Endothelial cell (in vitro differentiated cells): ENCODE measurements around the gene CCDC150. TPM values are rescaled to one million over a fixed set of nuclear protein-coding genes. Genes with fewer than 3 reads are reported as not detected.
"Not testable (repeated sequence)": the region's sequence is repeated elsewhere in the genome, so short reads cannot be mapped to it uniquely, and the experiment has no call there.

Experiments
- DNase-seq: peaks from one replicate; pipeline ENCODE4 v3.0.0; 2021; ENCODE audit warnings: low spot score
- H3K27ac Mint-ChIP-seq: one replicate; pipeline ENCODE4 v1.8.0; 2021; ENCODE audit warnings: mixed read lengths, inconsistent platforms; ENCODE audit not compliant: unreplicated experiment
- H3K27me3 Mint-ChIP-seq: one replicate; pipeline ENCODE4 v1.8.0; 2021; ENCODE audit warnings: mild to moderate bottlenecking, moderate library complexity, mixed read lengths, inconsistent platforms; ENCODE audit not compliant: unreplicated experiment
- H3K36me3 Mint-ChIP-seq: one replicate; pipeline ENCODE4 v1.8.0; 2021; ENCODE audit warnings: mild to moderate bottlenecking, low read depth, mixed read lengths, inconsistent platforms; ENCODE audit not compliant: unreplicated experiment
- H3K4me1 Mint-ChIP-seq: one replicate; pipeline ENCODE4 v1.8.0; 2021; ENCODE audit warnings: mild to moderate bottlenecking, mixed read lengths, inconsistent platforms; ENCODE audit not compliant: unreplicated experiment
- H3K4me3 Mint-ChIP-seq: one replicate; pipeline ENCODE4 v1.8.0; 2021; ENCODE audit warnings: mild to moderate bottlenecking, mixed read lengths, inconsistent platforms; ENCODE audit not compliant: unreplicated experiment
- H3K9me3 Mint-ChIP-seq: one replicate; pipeline ENCODE4 v1.8.0; 2021; ENCODE audit warnings: mixed read lengths, inconsistent platforms; ENCODE audit not compliant: unreplicated experiment
- CTCF ChIP-seq: fragments of 200-600 bp; sonication (generic); IDR thresholded peaks from one replicate; pipeline ENCODE4 v1.5.0; 2021; ENCODE audit warnings: antibody characterized with exemption; ENCODE audit not compliant: unreplicated experiment
- total RNA-seq: library from RNA; stranded (reverse); fragmentation: NEBNext Ultra II Directional; extraction: Animal tissue kit (Norgen Biotek cat#: 25700); gene quantifications from one replicate; pipeline ENCODE4 v1.2.1, GENCODE V29; 2021; ENCODE audit not compliant: unreplicated experiment

The CCDC150 gene
- total RNA-seq, 1 donor from 2014 or later, result 12.4 TPM

- H3K4me3 Mint-ChIP-seq, result no peak overlapping the region
- TF ChIP-seq CTCF, result no peak
- H3K27me3 Mint-ChIP-seq, result no peaks in the 10 kb centered on the region
- H3K4me1 Mint-ChIP-seq, result peaks cover under 1% of the 10 kb centered on the region
- H3K36me3 Mint-ChIP-seq, result no peaks in the 10 kb centered on the region
- H3K9me3 Mint-ChIP-seq, result no peaks in the 10 kb centered on the region
- no peak overlapping the region for H3K27ac Mint-ChIP-seq
- DNase-seq, result no peak
Measured at GRCh38 chr2:196607073-196607472, 32.4 kb upstream of the CCDC150 start.

GRCh38 chr2:196607896-196608295, 31.6 kb upstream of the CCDC150 start:
- not testable (repeated sequence) for DNase-seq, H3K9me3 Mint-ChIP-seq, H3K27me3 Mint-ChIP-seq, H3K36me3 Mint-ChIP-seq, H3K4me1 Mint-ChIP-seq, H3K27ac Mint-ChIP-seq, H3K4me3 Mint-ChIP-seq

GRCh38 chr2:196609806-196610205, 29.7 kb upstream of the CCDC150 start:
- H3K4me3 Mint-ChIP-seq, result no peak overlapping the region
- H3K27me3 Mint-ChIP-seq, result no peaks in the 10 kb centered on the region
- no peaks in the 10 kb centered on the region for H3K4me1 Mint-ChIP-seq
- DNase-seq, result no peak
- H3K36me3 Mint-ChIP-seq, result no peaks in the 10 kb centered on the region
- no peak for TF ChIP-seq CTCF
- H3K9me3 Mint-ChIP-seq, result no peaks in the 10 kb centered on the region
- H3K27ac Mint-ChIP-seq, result no peak overlapping the region

- H3K4me1 Mint-ChIP-seq, result no peaks in the 10 kb centered on the region
- no peak overlapping the region for H3K4me3 Mint-ChIP-seq
- TF ChIP-seq CTCF, result no peak
- no peaks in the 10 kb centered on the region for H3K36me3 Mint-ChIP-seq
- DNase-seq, result no peak
- H3K27me3 Mint-ChIP-seq, result no peaks in the 10 kb centered on the region
- H3K9me3 Mint-ChIP-seq, result no peaks in the 10 kb centered on the region
- no peak overlapping the region for H3K27ac Mint-ChIP-seq
Measured at GRCh38 chr2:196610796-196611195, 28.7 kb upstream of the CCDC150 start.

- no peak overlapping the region for H3K4me3 Mint-ChIP-seq
- TF ChIP-seq CTCF, result no peak
- H3K27me3 Mint-ChIP-seq, result no peaks in the 10 kb centered on the region
- no peak overlapping the region for H3K27ac Mint-ChIP-seq
- no peaks in the 10 kb centered on the region for H3K36me3 Mint-ChIP-seq
- H3K4me1 Mint-ChIP-seq, result no peaks in the 10 kb centered on the region
- no peak for DNase-seq
- H3K9me3 Mint-ChIP-seq, result no peaks in the 10 kb centered on the region
Measured at GRCh38 chr2:196613302-196613701, 26.2 kb upstream of the CCDC150 start.

GRCh38 chr2:196617430-196617829, 22.1 kb upstream of the CCDC150 start:
- no peaks in the 10 kb centered on the region for H3K9me3 Mint-ChIP-seq
- no peak overlapping the region for H3K27ac Mint-ChIP-seq
- no peaks in the 10 kb centered on the region for H3K27me3 Mint-ChIP-seq
- H3K36me3 Mint-ChIP-seq, result no peaks in the 10 kb centered on the region
- DNase-seq, result no peak
- TF ChIP-seq CTCF, result no peak
- no peaks in the 10 kb centered on the region for H3K4me1 Mint-ChIP-seq
- no peak overlapping the region for H3K4me3 Mint-ChIP-seq
